PC-9 (cell line): ENCODE data around the gene TRAPPC3L. TPM values are rescaled to one million over a fixed set of nuclear protein-coding genes. Genes with fewer than 3 reads are reported as not detected.

Source experiments
- BruUV-seq: library from RNA; stranded (reverse); fragments of 400-500 nt; replicated peaks from 2 replicates; lab custom pipeline; 2021; lab: Mats Ljungman, UMichigan
- CTCF ChIA-PET: fragments of 300-600 bp; sonication (Branson Sonifier 250); formaldehyde crosslinking; loops from one replicate; lab custom pipeline; 2022; ENCODE audit warnings: antibody characterized with exemption; lab: Charles Lee
- POLR2A ChIA-PET: fragments of 300-600 bp; sonication (Branson Sonifier 250); formaldehyde crosslinking; loops from one replicate; lab custom pipeline; 2022; ENCODE audit warnings: antibody characterized with exemption; ENCODE audit not compliant: unreplicated experiment; lab: Charles Lee
- DNase-seq, 2 experiments: peaks; one replicate each; pipeline versions ENCODE4 v3.0.0 to v3.0.0-alpha.2; 2015 to 2022; ENCODE audit warnings: mixed read lengths in 1 of 2
- H2AFZ ChIP-seq: fragments of 200-600 bp; sonication (generic); 2 replicates; pipeline ENCODE4 v1.8.1; 2017; ENCODE audit warnings: antibody characterized with exemption
- H3F3A ChIP-seq: fragments of 200-600 bp; sonication (generic); 2 replicates; pipeline ENCODE4 v1.8.1; 2017; ENCODE audit warnings: antibody characterized with exemption, mild to moderate bottlenecking, low read depth; ENCODE audit not compliant: insufficient read depth
- H3K27ac ChIP-seq: fragments of 200-600 bp; sonication (generic); 2 replicates; pipeline ENCODE4 v1.6.1; 2016; ENCODE audit warnings: mixed run types
- H3K27me3 ChIP-seq: fragments of 200-600 bp; sonication (generic); 2 replicates; pipeline ENCODE4 v1.6.1; 2016; ENCODE audit warnings: low read depth, mixed run types; ENCODE audit not compliant: insufficient read depth
- H3K36me3 ChIP-seq: fragments of 200-600 bp; sonication (generic); 2 replicates; pipeline ENCODE4 v1.6.1; 2016; ENCODE audit warnings: low read depth, mixed run types
- H3K4me1 ChIP-seq: fragments of 200-600 bp; sonication (generic); replicated peaks from 2 replicates; pipeline ENCODE4 v1.6.1; 2016; ENCODE audit warnings: mixed run types; ENCODE audit not compliant: insufficient read depth
- H3K4me2 ChIP-seq: fragments of 200-600 bp; sonication (generic); 2 replicates; pipeline ENCODE4 v1.6.1; 2017; ENCODE audit warnings: mixed run types
- H3K4me3 ChIP-seq: fragments of 200-600 bp; sonication (generic); 2 replicates; pipeline ENCODE4 v1.6.1; 2016; ENCODE audit warnings: mixed run types
- H3K79me2 ChIP-seq: fragments of 200-600 bp; sonication (generic); 2 replicates; pipeline ENCODE4 v1.6.1; 2017; ENCODE audit warnings: low read depth, mixed run types
- H3K9me2 ChIP-seq: fragments of 200-600 bp; sonication (generic); 2 replicates; pipeline ENCODE4 v1.8.1; 2017; ENCODE audit warnings: mild to moderate bottlenecking; ENCODE audit not compliant: insufficient read depth
- H3K9me3 ChIP-seq: fragments of 200-600 bp; sonication (generic); 2 replicates; pipeline ENCODE4 v1.8.1; 2016; ENCODE audit warnings: low read depth; ENCODE audit not compliant: insufficient read depth
- H4K20me1 ChIP-seq: fragments of 200-600 bp; sonication (generic); 2 replicates; pipeline ENCODE4 v1.8.1; 2017; ENCODE audit not compliant: insufficient read depth
- EZH2 ChIP-seq: fragments of 200-600 bp; sonication (generic); IDR thresholded peaks from 2 replicates; pipeline ENCODE4 v1.8.0; 2017; ENCODE audit warnings: antibody characterized with exemption, low read depth
- intact Hi-C: fragments of 100-400 bp; cut with micrococcal nuclease; formaldehyde crosslinking; loops from one replicate; pipeline ENCODE4 v1.10.0; 2022; ENCODE audit not compliant: unreplicated experiment
- total RNA-seq: library from RNA; stranded (reverse); gene quantifications from 2 replicates; pipeline ENCODE4 v1.2.3, GENCODE V29; 2021
- TF ChIP-seq, protein P1 (sequence below): fragments of 200-600 bp; sonication (generic); conservative IDR thresholded peaks from 2 replicates; pipeline ENCODE4 v1.6.1; 2017; ENCODE audit warnings: mixed run types, antibody characterized with exemption, mild to moderate bottlenecking, moderate library complexity

The TRAPPC3L gene
- total RNA-seq, 1 experiment from 2014 or later: not detected

DNA sequence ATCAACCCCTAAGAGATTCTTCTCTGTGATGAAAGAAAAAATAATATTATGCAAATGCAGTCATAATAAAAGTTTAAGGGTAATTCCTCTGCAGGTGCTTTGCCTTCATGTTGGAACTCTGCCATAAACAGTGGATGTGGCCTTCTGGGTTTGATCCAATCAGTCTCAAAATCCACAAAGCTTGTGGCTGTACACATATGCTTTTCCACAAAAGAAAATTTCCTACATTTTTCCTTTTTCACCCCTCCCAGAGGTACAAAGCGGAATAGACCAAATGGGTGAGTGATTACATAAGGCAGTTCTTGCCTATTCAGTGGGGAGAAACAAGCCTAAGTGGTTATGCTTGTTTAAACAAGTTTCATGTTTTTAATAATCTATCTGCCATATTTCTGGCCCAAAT lies 17.4 kb downstream of the TRAPPC3L start:
- BruUV-seq: no TSS peak
- Histone ChIP-seq H2AFZ (no peak overlapping the region), H3K9me3 (no peaks in the 10 kb centered on the region), H3K4me1 (no peaks in the 10 kb centered on the region), H3K27me3 (no peaks in the 10 kb centered on the region), H4K20me1 (no peaks in the 10 kb centered on the region), H3K9me2 (no peaks in the 10 kb centered on the region), H3F3A (no peaks in the 10 kb centered on the region), H3K4me3 (no peak overlapping the region), H3K4me2 (no peak overlapping the region), H3K27ac (no peak overlapping the region), H3K36me3 (no peaks in the 10 kb centered on the region), H3K79me2 (no peaks in the 10 kb centered on the region)
- no peak for DNase-seq
- intact Hi-C loops: no loop called here
- POLR2A ChIA-PET: no interaction called here
- TF ChIP-seq, protein P1, sequence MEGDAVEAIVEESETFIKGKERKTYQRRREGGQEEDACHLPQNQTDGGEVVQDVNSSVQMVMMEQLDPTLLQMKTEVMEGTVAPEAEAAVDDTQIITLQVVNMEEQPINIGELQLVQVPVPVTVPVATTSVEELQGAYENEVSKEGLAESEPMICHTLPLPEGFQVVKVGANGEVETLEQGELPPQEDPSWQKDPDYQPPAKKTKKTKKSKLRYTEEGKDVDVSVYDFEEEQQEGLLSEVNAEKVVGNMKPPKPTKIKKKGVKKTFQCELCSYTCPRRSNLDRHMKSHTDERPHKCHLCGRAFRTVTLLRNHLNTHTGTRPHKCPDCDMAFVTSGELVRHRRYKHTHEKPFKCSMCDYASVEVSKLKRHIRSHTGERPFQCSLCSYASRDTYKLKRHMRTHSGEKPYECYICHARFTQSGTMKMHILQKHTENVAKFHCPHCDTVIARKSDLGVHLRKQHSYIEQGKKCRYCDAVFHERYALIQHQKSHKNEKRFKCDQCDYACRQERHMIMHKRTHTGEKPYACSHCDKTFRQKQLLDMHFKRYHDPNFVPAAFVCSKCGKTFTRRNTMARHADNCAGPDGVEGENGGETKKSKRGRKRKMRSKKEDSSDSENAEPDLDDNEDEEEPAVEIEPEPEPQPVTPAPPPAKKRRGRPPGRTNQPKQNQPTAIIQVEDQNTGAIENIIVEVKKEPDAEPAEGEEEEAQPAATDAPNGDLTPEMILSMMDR: no peak
- TF ChIP-seq EZH2: no peak
- CTCF ChIA-PET: no interaction called here

DNA sequence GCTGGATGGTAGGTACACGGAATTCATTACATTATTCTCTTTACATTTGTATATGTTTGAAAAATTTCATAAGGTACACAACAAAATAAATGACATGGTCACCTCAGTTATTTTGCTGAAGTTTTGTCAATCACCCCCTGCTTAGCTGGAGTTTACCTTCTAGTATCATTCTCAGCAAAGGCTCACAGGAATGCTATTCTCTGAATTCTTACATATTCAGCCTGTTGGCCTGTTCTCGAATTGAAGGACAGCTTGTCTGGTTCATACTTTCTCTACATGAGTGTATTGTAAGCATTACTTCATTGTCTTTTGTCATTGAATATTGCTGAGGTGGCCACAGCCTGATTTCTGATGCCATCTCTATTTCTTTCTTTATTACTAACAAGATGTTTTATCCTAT lies 21.2 kb downstream of the TRAPPC3L start:
- Histone ChIP-seq H3K9me3 (no peaks in the 10 kb centered on the region), H3K4me2 (no peak overlapping the region), H3K27me3 (no peaks in the 10 kb centered on the region), H3K27ac (no peak overlapping the region), H2AFZ (no peak overlapping the region), H3K4me3 (no peak overlapping the region), H3K9me2 (no peaks in the 10 kb centered on the region), H3K79me2 (no peaks in the 10 kb centered on the region), H3F3A (no peaks in the 10 kb centered on the region), H3K36me3 (no peaks in the 10 kb centered on the region), H4K20me1 (no peaks in the 10 kb centered on the region), H3K4me1 (no peaks in the 10 kb centered on the region)
- ChIA-PET POLR2A (no interaction called here), CTCF (no interaction called here)
- intact Hi-C loops: no loop called here
- BruUV-seq: no TSS peak
- TF ChIP-seq, protein P1: no peak
- TF ChIP-seq EZH2: no peak
- DNase-seq: no peak

DNA sequence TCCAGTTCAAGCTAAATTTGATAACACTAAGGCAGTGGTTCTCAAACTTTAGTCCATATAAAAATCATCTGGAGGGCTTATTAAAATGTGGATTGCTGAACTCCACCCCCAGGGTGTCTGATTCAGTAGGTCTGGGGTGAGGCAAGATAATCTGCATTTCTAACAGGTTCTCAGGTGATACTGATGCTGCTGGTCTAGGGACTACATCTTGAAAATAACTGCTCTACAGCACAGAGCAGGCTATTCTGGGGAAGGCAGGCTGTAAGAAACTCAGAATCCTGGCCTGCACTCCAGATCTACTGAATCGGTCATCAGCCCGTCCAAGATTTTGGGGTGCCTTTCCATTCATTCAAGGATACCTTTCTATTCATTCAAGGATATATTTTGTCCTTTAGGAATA lies 22.6 kb downstream of the TRAPPC3L start:
- no peak for DNase-seq
- no peaks in the 10 kb centered on the region for H3K9me2 ChIP-seq
- no peak for TF ChIP-seq EZH2
- TF ChIP-seq, protein P1: no peak
- H3K4me2 ChIP-seq: no peak overlapping the region
- ChIA-PET POLR2A (no interaction called here), CTCF (no interaction called here)
- H3K79me2 ChIP-seq: no peaks in the 10 kb centered on the region
- no peaks in the 10 kb centered on the region for H3K4me1 ChIP-seq
- no peak overlapping the region for H3K4me3 ChIP-seq
- no TSS peak for BruUV-seq
- no peak overlapping the region for H3K27ac ChIP-seq
- H3F3A ChIP-seq: no peaks in the 10 kb centered on the region
- no peaks in the 10 kb centered on the region for H3K27me3 ChIP-seq
- no peak overlapping the region for H2AFZ ChIP-seq
- H4K20me1 ChIP-seq: no peaks in the 10 kb centered on the region
- no peaks in the 10 kb centered on the region for H3K36me3 ChIP-seq
- intact Hi-C loops: no loop called here
- H3K9me3 ChIP-seq: no peaks in the 10 kb centered on the region
